H9 (cell line): Measurements from ENCODE around the gene KPNA1. TPM values are rescaled to one million over a fixed set of nuclear protein-coding genes. Genes with fewer than 3 reads are reported as not detected.
"Not testable (repeated sequence)": the region's sequence is repeated elsewhere in the genome, so short reads cannot be mapped to it uniquely, and the experiment has no call there.

ENCODE experiments used
- DNase-seq: peaks from one replicate; pipeline ENCODE4 v3.0.0-alpha.2; 2017
- H2AFZ ChIP-seq: one replicate; pipeline ENCODE4 v1.6.1; 2013; ENCODE audit warnings: mild to moderate bottlenecking, low read length, control low read depth, moderate library complexity
- H2AK5ac ChIP-seq: 2 replicates; pipeline ENCODE4 v1.6.1; 2013; ENCODE audit warnings: low read length, control low read depth, mixed read lengths; ENCODE audit not compliant: insufficient read length
- H2BK120ac ChIP-seq: one replicate; pipeline ENCODE4 v1.6.1; 2013; ENCODE audit warnings: low read depth, mild to moderate bottlenecking, low read length, control low read depth, inconsistent platforms; ENCODE audit not compliant: poor library complexity, severe bottlenecking
- H2BK12ac ChIP-seq: 2 replicates; pipeline ENCODE4 v1.6.1; 2013; ENCODE audit warnings: low read length, control low read depth, mixed read lengths, low read depth; ENCODE audit not compliant: insufficient read length
- H2BK15ac ChIP-seq: 2 replicates; pipeline ENCODE4 v1.6.1; 2013; ENCODE audit warnings: low read depth, low read length, control low read depth
- H2BK20ac ChIP-seq: one replicate; pipeline ENCODE4 v1.6.1; 2013; ENCODE audit warnings: low read depth, mild to moderate bottlenecking, low read length, control low read depth, inconsistent platforms; ENCODE audit not compliant: poor library complexity, severe bottlenecking
- H2BK5ac ChIP-seq: 2 replicates; pipeline ENCODE4 v1.6.1; 2013; ENCODE audit warnings: low read length, control low read depth, mixed read lengths; ENCODE audit not compliant: insufficient read length
- H3K14ac ChIP-seq: 2 replicates; pipeline ENCODE4 v1.6.1; 2013; ENCODE audit warnings: low read length, control low read depth; ENCODE audit not compliant: insufficient read depth
- H3K18ac ChIP-seq: 2 replicates; pipeline ENCODE4 v1.6.1; 2013; ENCODE audit warnings: low read depth, mild to moderate bottlenecking, mixed read lengths, low read length, control low read depth; ENCODE audit not compliant: insufficient read length
- H3K23ac ChIP-seq: 2 replicates; pipeline ENCODE4 v1.6.1; 2013; ENCODE audit warnings: low read length, control low read depth, mixed read lengths, low read depth; ENCODE audit not compliant: insufficient read length
- H3K23me2 ChIP-seq: 2 replicates; pipeline ENCODE4 v1.6.1; 2013; ENCODE audit warnings: low read depth, mild to moderate bottlenecking, mixed read lengths, low read length, control low read depth; ENCODE audit not compliant: insufficient read length, poor library complexity, severe bottlenecking
- H3K27ac ChIP-seq: 2 replicates; pipeline ENCODE4 v1.5.1; 2013; ENCODE audit warnings: low read length, control low read depth, mixed read lengths, low read depth; ENCODE audit not compliant: insufficient read length
- H3K27me3 ChIP-seq: 2 replicates; pipeline ENCODE4 v1.6.1; 2013; ENCODE audit warnings: low read length, control low read depth, inconsistent platforms; ENCODE audit not compliant: insufficient read depth
- H3K4ac ChIP-seq: 2 replicates; pipeline ENCODE4 v1.6.1; 2013; ENCODE audit warnings: low read depth, mild to moderate bottlenecking, control low read depth, inconsistent platforms, low read length, moderate library complexity
- H3K4me1 ChIP-seq: 2 replicates; pipeline ENCODE4 v1.6.1; 2013; ENCODE audit warnings: low read length, control low read depth, inconsistent platforms; ENCODE audit not compliant: insufficient read depth
- H3K4me2 ChIP-seq: 2 replicates; pipeline ENCODE4 v1.6.1; 2013; ENCODE audit warnings: low read length, control low read depth, mixed read lengths; ENCODE audit not compliant: insufficient read length, insufficient read depth
- H3K56ac ChIP-seq: 2 replicates; pipeline ENCODE4 v1.6.1; 2013; ENCODE audit warnings: low read depth, mild to moderate bottlenecking, mixed read lengths, low read length, control low read depth; ENCODE audit not compliant: insufficient read length
- H3K79me1 ChIP-seq: 2 replicates; pipeline ENCODE4 v1.6.1; 2013; ENCODE audit warnings: low read depth, mild to moderate bottlenecking, moderate library complexity, low read length, control low read depth, inconsistent platforms; ENCODE audit not compliant: insufficient read depth, poor library complexity, severe bottlenecking
- H3K79me2 ChIP-seq: 2 replicates; pipeline ENCODE4 v1.6.1; 2013; ENCODE audit warnings: low read length, control low read depth, inconsistent platforms; ENCODE audit not compliant: insufficient read depth
- H3K9ac ChIP-seq: 2 replicates; pipeline ENCODE4 v1.6.1; 2013; ENCODE audit warnings: low read length, control low read depth, mixed read lengths; ENCODE audit not compliant: insufficient read length; ENCODE audit errors: extremely low read depth
- H3K9me3 ChIP-seq: one replicate; pipeline ENCODE4 v1.6.1; 2013; ENCODE audit warnings: low read depth, low read length, inconsistent platforms; ENCODE audit not compliant: control insufficient read depth
- H3T11ph ChIP-seq: one replicate; pipeline ENCODE4 v1.6.1; 2013; ENCODE audit warnings: mild to moderate bottlenecking, low read length, control low read depth, inconsistent platforms
- H4K20me1 ChIP-seq: one replicate; pipeline ENCODE4 v1.6.1; 2013; ENCODE audit not compliant: control insufficient read depth, insufficient read length, insufficient read depth
- H4K5ac ChIP-seq: 2 replicates; pipeline ENCODE4 v1.6.1; 2013; ENCODE audit warnings: low read depth, mild to moderate bottlenecking, mixed read lengths, low read length, control low read depth; ENCODE audit not compliant: insufficient read length
- H4K8ac ChIP-seq: replicated peaks from 2 replicates; pipeline ENCODE4 v1.6.1; 2013; ENCODE audit warnings: low read length, control low read depth, mixed read lengths, low read depth; ENCODE audit not compliant: insufficient read length
- H4K91ac ChIP-seq: 2 replicates; pipeline ENCODE4 v1.6.1; 2013; ENCODE audit warnings: low read depth, mild to moderate bottlenecking, moderate library complexity, mixed read lengths, low read length, control low read depth; ENCODE audit not compliant: insufficient read length
- H3K27ac Mint-ChIP-seq, 3 experiments: 2 replicates in 2 of 3; 3 replicates in 1 of 3; pipeline ENCODE4 v1.8.0; 2020 to 2021; ENCODE audit warnings: mixed read lengths in 3 of 3, mild to moderate bottlenecking in 1 of 3, moderate library complexity in 1 of 3
- H3K27me3 Mint-ChIP-seq: 2 replicates; pipeline ENCODE4 v1.8.0; 2021; ENCODE audit warnings: low read depth, mild to moderate bottlenecking, moderate library complexity, mixed read lengths
- H3K36me3 Mint-ChIP-seq, 3 experiments: 2 replicates in 2 of 3; 3 replicates in 1 of 3; pipeline ENCODE4 v1.8.0; 2020 to 2021; ENCODE audit warnings: low read depth in 3 of 3, mixed read lengths in 3 of 3; ENCODE audit not compliant: insufficient read depth in 1 of 3
- H3K4me1 Mint-ChIP-seq, 2 experiments: 2 replicates each; pipeline ENCODE4 v1.8.0; 2020; ENCODE audit warnings: mixed read lengths in 2 of 2
- H3K4me3 Mint-ChIP-seq, 2 experiments: 2 replicates in 1 of 2; 3 replicates in 1 of 2; pipeline ENCODE4 v1.8.0; 2020 to 2021; ENCODE audit warnings: mild to moderate bottlenecking in 2 of 2, mixed read lengths in 2 of 2, moderate library complexity in 1 of 2
- H3K9me3 Mint-ChIP-seq, 2 experiments: 2 replicates in 1 of 2; 3 replicates in 1 of 2; pipeline ENCODE4 v1.8.0; 2020; ENCODE audit warnings: mild to moderate bottlenecking in 2 of 2, mixed read lengths in 2 of 2, moderate library complexity in 1 of 2
- WGBS: extraction: QIAGEN DNeasy Blood & Tissue Kit; methylation state at CpG from one replicate; pipeline ENCODE4 v1.1.7; 2013; ENCODE audit warnings: missing lambda C conversion rate, low lambda C conversion rate, mixed read lengths; ENCODE audit not compliant: insufficient read length; ENCODE audit errors: extremely low coverage; 5-methylcytosine and 5-hydroxymethylcytosine counted together
- total RNA-seq: library from RNA; stranded (reverse); gene quantifications from 2 replicates; pipeline ENCODE4 v1.2.1, GENCODE V29; 2021
- TF ChIP-seq, protein P1 (sequence below): fragments of 200-600 bp; sonication (generic); conservative IDR thresholded peaks from 3 replicates; pipeline ENCODE4 v1.8.0; 2021; ENCODE audit warnings: antibody characterized with exemption, mild to moderate bottlenecking

The KPNA1 gene
- total RNA-seq, 1 experiment from 2014 or later = 71.7 TPM

DNA sequence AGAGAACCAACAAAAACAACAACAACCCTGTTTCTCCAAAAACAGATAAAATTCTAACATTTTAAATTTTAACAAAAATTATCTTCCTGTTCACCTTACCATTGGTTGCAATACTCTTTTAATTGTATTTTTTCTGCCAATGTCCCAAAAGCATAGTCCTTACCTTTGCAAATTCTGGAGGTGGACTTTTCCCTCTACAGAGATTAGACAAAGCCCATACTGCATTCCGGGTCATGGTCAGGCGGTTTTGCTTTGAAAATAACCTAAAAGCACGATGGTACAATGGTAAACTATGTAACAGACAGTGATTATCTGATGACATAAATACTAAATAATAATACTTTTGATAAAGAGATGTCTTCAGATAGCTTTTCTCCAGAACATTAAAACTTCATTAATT is 63.4 kb downstream of the KPNA1 start:
- H2BK5ac ChIP-seq = no peak overlapping the region
- H3K14ac ChIP-seq = no peak overlapping the region
- H3K27me3 Mint-ChIP-seq = no peaks in the 10 kb centered on the region
- H2BK15ac ChIP-seq = no peak overlapping the region
- H4K20me1 ChIP-seq = no peaks in the 10 kb centered on the region
- H3K23me2 ChIP-seq = no peaks in the 10 kb centered on the region
- no peak overlapping the region for H3K27ac Mint-ChIP-seq
- DNase-seq = no peak
- H3K4me2 ChIP-seq = no peak overlapping the region
- H3T11ph ChIP-seq = no peak overlapping the region
- no peaks in the 10 kb centered on the region for H3K9me3 ChIP-seq
- no peak overlapping the region for H2AFZ ChIP-seq
- no peak overlapping the region for H3K18ac ChIP-seq
- H3K9ac ChIP-seq = no peak overlapping the region
- no peak overlapping the region for H4K91ac ChIP-seq
- H3K56ac ChIP-seq = no peak overlapping the region
- H2BK20ac ChIP-seq = no peak overlapping the region
- H2BK120ac ChIP-seq = no peak overlapping the region
- no peaks in the 10 kb centered on the region for H3K27me3 ChIP-seq
- WGBS = no CpG with 5 or more reads among the region's 3 CpGs
- H3K4me3 Mint-ChIP-seq = no peak overlapping the region
- peaks cover 38 to 79% (median 77%) of the 10 kb centered on the region in 3 experiments for H3K36me3 Mint-ChIP-seq
- H3K4me1 Mint-ChIP-seq = no peaks in the 10 kb centered on the region; a peak in 2 of 4 replicates
- no peak overlapping the region for H3K4ac ChIP-seq
- no peaks in the 10 kb centered on the region for H3K79me2 ChIP-seq
- H4K8ac ChIP-seq = no peak overlapping the region
- TF ChIP-seq, protein P1, sequence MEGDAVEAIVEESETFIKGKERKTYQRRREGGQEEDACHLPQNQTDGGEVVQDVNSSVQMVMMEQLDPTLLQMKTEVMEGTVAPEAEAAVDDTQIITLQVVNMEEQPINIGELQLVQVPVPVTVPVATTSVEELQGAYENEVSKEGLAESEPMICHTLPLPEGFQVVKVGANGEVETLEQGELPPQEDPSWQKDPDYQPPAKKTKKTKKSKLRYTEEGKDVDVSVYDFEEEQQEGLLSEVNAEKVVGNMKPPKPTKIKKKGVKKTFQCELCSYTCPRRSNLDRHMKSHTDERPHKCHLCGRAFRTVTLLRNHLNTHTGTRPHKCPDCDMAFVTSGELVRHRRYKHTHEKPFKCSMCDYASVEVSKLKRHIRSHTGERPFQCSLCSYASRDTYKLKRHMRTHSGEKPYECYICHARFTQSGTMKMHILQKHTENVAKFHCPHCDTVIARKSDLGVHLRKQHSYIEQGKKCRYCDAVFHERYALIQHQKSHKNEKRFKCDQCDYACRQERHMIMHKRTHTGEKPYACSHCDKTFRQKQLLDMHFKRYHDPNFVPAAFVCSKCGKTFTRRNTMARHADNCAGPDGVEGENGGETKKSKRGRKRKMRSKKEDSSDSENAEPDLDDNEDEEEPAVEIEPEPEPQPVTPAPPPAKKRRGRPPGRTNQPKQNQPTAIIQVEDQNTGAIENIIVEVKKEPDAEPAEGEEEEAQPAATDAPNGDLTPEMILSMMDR = no peak
- peaks cover 0 to 7% of the 10 kb centered on the region in 2 experiments; a peak in 2 of 5 replicates for H3K9me3 Mint-ChIP-seq
- H2BK12ac ChIP-seq = no peak overlapping the region
- H2AK5ac ChIP-seq = no peak overlapping the region
- no peak overlapping the region for H3K27ac ChIP-seq
- no peak overlapping the region for H3K23ac ChIP-seq
- H3K79me1 ChIP-seq = no peaks in the 10 kb centered on the region
- H3K4me1 ChIP-seq = no peaks in the 10 kb centered on the region
- no peak overlapping the region for H4K5ac ChIP-seq

DNA sequence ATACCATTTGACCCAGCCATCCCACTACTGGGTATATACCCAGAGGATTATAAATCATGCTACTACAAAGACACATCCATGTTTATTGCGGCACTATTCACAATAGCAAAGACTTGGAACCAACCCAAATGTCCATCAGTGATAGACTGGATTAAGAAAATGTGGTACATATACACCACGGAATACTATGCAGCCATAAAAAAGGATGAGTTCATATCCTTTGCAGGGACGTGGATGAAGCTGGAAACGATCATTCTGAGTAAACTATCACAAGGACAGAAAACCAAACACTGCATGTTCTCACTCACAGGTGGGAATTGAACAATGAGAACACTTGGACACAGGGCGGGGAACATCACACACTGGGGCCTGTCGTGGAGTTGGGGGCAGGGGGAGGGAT is 66.5 kb downstream of the KPNA1 start:
- H3K79me1 ChIP-seq, H2BK12ac ChIP-seq, H3T11ph ChIP-seq, H2BK5ac ChIP-seq, H4K91ac ChIP-seq, H3K4ac ChIP-seq, H3K4me1 ChIP-seq, H2BK20ac ChIP-seq, H3K9ac ChIP-seq, H3K14ac ChIP-seq, H3K4me3 Mint-ChIP-seq, H4K5ac ChIP-seq, H2AFZ ChIP-seq, H3K9me3 Mint-ChIP-seq, H2BK15ac ChIP-seq, H3K27me3 Mint-ChIP-seq, H4K20me1 ChIP-seq, H3K27ac ChIP-seq, H3K56ac ChIP-seq, H3K23ac ChIP-seq, H4K8ac ChIP-seq, H3K4me2 ChIP-seq, H3K27me3 ChIP-seq, H2BK120ac ChIP-seq, H2AK5ac ChIP-seq, H3K9me3 ChIP-seq, H3K18ac ChIP-seq, DNase-seq, H3K27ac Mint-ChIP-seq, H3K79me2 ChIP-seq, H3K23me2 ChIP-seq: not testable (repeated sequence)
- Mint-ChIP-seq H3K36me3 (peaks cover 66 to 86% (median 76%) of the 10 kb centered on the region in 3 experiments), H3K4me1 (peaks cover 21 to 23% of the 10 kb centered on the region in 2 experiments)
- no CpG with 5 or more reads among the region's 6 CpGs for WGBS
